Cardiac fibroblast (primary cell): Measurements from ENCODE around the gene TRA2A.
A peak's percentile ranks its signal among the peaks of the same experiment; 100 is the strongest.
"Not testable (repeated sequence)": the region's sequence is repeated elsewhere in the genome, so short reads cannot be mapped to it uniquely, and the experiment has no call there.

ENCODE experiments used
- DNase-seq, 2 donors: peaks; one replicate each; pipeline versions ENCODE4 v3.0.0 to v3.0.0-alpha.2; 2010; ENCODE audit warnings: low read depth in 2 of 2
- H3K4me3 ChIP-seq, 2 donors: replicated peaks in 1 of 2; 1 replicate in 1 of 2; 2 replicates in 1 of 2; pipeline ENCODE4 v1.5.1; 2011; ENCODE audit warnings: low read depth in 2 of 2, low read length in 2 of 2, mild to moderate bottlenecking in 2 of 2, moderate library complexity in 1 of 2
- TF ChIP-seq, protein P1 (sequence below): IDR thresholded peaks from one replicate; pipeline ENCODE4 v1.5.1; 2011; ENCODE audit warnings: low read depth, mild to moderate bottlenecking, low read length, inconsistent platforms

TRA2A gene

DNA sequence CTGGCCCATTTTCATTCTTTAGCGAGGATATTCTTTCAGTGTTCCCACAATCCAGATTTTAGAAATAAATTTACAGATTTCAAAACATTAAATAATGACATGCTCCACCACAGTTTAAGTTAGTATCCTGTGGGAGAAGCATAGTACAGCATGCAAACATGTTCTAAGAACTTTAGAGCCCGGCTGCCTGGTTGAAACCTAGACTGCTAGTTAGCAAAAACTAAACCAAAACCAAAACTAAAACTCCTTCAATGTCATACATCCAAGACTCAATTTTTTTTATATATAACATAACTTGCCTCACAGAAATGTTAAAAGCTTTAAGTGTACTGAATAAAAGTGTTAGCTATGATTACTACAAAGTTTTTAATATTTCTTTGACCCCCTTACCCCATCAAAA lies 17.0 kb downstream of the TRA2A start:
- no peak for DNase-seq
- TF ChIP-seq, protein P1, sequence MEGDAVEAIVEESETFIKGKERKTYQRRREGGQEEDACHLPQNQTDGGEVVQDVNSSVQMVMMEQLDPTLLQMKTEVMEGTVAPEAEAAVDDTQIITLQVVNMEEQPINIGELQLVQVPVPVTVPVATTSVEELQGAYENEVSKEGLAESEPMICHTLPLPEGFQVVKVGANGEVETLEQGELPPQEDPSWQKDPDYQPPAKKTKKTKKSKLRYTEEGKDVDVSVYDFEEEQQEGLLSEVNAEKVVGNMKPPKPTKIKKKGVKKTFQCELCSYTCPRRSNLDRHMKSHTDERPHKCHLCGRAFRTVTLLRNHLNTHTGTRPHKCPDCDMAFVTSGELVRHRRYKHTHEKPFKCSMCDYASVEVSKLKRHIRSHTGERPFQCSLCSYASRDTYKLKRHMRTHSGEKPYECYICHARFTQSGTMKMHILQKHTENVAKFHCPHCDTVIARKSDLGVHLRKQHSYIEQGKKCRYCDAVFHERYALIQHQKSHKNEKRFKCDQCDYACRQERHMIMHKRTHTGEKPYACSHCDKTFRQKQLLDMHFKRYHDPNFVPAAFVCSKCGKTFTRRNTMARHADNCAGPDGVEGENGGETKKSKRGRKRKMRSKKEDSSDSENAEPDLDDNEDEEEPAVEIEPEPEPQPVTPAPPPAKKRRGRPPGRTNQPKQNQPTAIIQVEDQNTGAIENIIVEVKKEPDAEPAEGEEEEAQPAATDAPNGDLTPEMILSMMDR: no peak
- H3K4me3 ChIP-seq: no peak overlapping the region

DNA sequence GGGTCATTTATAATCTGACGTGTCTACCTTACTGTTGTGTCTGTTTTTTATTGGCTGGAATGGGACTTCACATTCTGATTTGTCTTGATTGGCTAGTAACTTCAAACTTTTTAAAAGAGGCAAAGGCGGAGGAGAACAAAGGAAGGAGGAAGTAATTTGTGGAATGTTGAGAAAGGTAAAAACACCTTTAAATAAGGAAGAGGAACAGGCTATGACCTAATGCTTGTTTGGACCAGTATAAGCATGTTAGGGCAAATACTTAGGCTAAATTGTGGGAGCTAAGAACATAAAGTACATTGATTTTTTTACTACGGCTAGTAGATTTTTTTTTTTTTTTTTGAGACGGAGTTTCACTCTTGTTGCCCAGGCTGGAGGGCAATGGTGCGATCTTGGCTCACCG lies 18.0 kb downstream of the TRA2A start:
- not testable (repeated sequence) for H3K4me3 ChIP-seq, DNase-seq

DNA sequence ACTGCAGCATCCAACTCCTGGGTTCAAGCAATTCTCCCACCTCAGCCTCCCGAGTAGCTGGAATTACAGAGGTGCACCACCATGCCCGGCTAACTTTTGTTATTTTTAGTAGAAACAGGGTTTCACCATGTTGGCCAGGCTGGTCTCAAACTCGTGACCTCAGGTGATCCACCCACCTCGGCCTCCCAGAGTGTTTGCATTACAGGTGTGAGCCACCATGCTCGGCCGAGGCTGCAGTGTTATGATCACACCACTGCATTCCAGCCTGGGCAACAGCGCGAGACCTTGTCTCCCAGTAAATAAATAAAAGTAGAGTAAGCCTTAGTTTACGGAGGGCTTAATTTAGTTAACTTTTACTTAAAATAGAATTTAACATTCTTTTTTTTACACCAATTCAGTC lies 37.8 kb downstream of the TRA2A start:
- TF ChIP-seq, protein P1: no peak
- DNase-seq: no peak
- H3K4me3 ChIP-seq: no peak overlapping the region

DNA sequence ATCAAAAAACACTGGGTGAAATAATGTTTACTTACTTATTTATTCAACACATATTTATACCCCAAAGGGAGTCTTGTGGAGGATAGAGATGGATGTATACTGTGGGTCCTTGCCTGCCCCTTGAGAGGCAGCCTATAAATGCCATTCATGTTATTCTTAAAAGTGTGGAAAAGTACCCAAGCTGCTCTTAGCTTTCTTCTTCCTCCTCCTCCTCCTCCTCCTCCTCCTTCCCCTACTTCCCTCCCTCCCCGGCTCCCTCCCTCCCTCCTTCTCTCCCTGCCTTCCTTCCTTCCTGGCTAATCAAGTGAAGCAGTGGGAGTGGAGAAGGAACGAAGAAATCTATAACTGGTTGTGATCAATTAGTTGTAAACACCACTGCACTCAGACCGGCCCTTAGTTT lies 40.3 kb downstream of the TRA2A start:
- no peak overlapping the region for H3K4me3 ChIP-seq
- peak in 1 of 2 donors; percentile 36 for DNase-seq
- TF ChIP-seq, protein P1: no peak

DNA sequence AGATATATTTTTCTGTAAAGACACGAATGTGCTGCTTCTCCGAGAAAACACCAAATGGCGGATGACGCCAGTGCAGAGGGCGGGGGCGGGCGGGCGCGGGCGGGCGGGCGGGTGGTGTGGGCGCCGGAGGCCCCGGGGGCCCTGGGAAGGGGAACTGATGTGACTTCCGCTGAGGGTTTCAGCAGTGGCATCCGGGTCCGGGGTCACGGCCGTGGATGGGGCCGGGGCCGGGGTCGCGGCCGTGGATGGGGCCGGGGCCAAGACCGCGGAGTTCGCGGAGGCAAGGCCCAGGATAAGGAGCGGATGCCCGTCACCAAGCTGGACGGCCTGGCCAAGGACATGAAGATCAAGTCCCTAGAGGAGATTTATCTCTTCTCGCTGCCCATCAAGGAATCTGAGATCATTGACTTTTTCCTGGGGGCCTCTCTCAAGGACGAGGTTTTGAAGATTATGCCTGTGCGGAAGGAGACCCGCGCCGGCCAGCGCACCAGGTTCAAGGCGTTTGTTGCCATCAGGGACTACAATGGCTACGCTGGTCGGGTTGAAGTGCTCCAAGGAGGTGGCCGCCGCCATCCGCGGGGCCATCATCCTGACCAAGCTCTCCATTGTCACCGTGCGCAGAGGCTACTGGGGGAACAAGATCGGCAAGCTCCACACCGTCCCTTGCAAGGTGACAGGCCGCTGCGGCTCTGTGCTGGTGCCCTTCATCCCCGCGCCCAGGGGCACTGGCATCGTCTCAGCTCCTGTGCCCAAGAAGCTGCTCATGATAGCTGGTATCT lies 41.2 kb downstream of the TRA2A start:
- peak; percentile 39 to 61 for DNase-seq
- TF ChIP-seq, protein P1: no peak
- H3K4me3 ChIP-seq: peak overlapping the region; percentile 42 to 47

DNA sequence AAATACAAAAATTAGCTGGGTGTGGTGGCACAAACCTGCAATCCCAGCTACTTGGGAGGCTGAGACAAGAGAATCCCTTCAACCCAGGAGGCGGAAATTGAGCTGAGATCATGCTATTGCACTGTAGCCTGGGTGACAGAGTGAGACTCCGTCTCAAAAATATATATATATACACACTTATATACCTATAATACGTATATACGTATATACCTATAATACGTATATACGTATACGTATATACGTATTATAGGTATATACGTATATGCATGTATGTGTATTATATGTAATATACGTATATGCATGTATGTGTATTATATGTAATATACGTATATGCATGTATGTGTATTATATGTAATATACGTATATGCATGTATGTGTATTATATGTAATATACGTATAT lies 43.1 kb downstream of the TRA2A start:
- not testable (repeated sequence) for H3K4me3 ChIP-seq, DNase-seq

DNA sequence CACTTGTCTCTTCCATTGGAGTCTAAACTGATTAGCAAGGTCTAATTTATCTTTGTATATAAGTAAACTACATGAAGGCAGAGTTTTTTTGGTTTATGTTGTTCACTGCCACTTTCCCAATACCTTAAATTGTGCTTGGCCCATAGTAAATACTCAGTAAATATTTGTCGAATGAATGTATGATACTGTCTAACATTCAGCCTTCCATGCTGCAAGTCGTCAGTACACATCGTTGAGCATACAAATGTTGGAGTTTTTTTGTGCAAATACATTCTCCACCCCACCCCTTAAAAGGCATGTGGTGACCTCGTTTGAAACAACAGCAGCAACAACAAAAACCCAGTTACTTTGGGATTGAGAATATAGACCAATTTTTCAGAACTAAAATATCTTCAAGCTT lies 44.1 kb downstream of the TRA2A start:
- DNase-seq: no peak
- TF ChIP-seq, protein P1: no peak
- H3K4me3 ChIP-seq: no peak overlapping the region

DNA sequence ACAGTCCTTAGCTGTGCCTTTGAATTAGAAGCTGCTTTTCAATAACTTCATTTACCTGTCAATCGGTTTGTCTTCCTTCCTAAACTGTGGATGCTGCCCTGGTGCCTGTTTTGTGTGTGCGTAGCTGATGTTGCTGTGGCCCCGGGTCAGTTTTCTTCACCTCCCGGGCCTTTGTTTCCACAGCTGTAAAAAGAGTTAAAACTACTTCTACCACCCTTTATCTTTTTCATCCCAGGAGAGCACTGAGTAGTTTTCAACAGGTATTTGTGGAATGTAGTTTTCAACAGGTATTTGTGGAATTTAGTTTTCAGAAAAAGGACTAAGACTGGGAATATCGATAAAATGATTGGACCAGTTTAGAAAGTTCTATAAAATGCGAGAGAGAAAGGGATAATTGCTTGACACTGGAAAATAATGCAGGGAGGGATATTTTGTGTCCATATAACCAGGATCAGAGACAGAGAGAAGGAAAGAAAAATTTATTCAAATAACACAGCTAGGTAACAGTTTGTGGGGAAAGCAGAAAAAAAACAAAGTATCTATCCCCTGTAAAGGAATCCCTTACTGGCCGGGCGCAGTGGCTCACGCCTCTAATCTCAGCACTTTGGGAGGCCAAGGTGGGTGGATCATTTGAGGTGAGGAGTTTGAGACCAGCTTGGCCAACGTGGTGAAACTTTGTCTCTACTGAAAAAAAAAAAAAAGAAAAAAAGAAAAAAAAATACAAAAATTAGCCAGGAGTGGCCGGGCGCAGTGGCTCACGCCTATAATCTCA lies 45.6 kb downstream of the TRA2A start:
- TF ChIP-seq, protein P1: no peak

More for the DNA sequence above, 45.6 kb downstream of the TRA2A start:
- no peak overlapping the region for H3K4me3 ChIP-seq
- no peak for DNase-seq
